GM10266 (cell line): ENCODE results near the gene CAV1.
A peak's percentile ranks its signal among the peaks of the same experiment; 100 is the strongest.

ENCODE experiments used
- DNase-seq: peaks from one replicate; pipeline ENCODE4 v3.0.0; 2012; ENCODE audit errors: extremely low spot score
- TF ChIP-seq, protein P1 (sequence below): IDR thresholded peaks from 2 replicates; pipeline ENCODE4 v1.5.1; 2012; ENCODE audit warnings: mild to moderate bottlenecking, low read depth; ENCODE audit not compliant: control insufficient read depth, insufficient read depth; ENCODE audit errors: missing control alignments

CAV1 gene

GRCh38 chr7:116595063-116595462 is 70.2 kb downstream of the CAV1 start:
- DNase-seq: no peak
- TF ChIP-seq, protein P1, sequence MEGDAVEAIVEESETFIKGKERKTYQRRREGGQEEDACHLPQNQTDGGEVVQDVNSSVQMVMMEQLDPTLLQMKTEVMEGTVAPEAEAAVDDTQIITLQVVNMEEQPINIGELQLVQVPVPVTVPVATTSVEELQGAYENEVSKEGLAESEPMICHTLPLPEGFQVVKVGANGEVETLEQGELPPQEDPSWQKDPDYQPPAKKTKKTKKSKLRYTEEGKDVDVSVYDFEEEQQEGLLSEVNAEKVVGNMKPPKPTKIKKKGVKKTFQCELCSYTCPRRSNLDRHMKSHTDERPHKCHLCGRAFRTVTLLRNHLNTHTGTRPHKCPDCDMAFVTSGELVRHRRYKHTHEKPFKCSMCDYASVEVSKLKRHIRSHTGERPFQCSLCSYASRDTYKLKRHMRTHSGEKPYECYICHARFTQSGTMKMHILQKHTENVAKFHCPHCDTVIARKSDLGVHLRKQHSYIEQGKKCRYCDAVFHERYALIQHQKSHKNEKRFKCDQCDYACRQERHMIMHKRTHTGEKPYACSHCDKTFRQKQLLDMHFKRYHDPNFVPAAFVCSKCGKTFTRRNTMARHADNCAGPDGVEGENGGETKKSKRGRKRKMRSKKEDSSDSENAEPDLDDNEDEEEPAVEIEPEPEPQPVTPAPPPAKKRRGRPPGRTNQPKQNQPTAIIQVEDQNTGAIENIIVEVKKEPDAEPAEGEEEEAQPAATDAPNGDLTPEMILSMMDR: no peak

DNA sequence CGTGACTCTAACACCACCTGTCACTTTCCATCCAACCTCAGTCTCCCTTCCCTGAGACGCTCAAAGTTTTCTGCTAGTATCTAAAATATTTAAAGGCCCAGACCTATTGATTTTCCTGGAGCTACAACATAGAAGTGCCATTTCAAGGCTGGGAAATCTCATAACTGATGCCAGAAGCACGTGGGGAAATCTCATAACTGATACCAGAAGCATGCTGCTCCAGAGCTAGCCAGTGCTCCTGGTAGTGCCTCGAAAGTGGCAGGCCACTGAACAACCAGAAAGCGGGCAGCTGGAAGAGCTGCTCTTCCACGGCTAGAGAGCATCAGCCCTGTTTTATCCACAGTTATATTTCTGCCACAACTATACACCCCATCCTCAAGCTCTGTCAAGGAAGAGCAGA is 72.5 kb downstream of the CAV1 start:
- no peak for DNase-seq
- TF ChIP-seq, protein P1: no peak

DNA sequence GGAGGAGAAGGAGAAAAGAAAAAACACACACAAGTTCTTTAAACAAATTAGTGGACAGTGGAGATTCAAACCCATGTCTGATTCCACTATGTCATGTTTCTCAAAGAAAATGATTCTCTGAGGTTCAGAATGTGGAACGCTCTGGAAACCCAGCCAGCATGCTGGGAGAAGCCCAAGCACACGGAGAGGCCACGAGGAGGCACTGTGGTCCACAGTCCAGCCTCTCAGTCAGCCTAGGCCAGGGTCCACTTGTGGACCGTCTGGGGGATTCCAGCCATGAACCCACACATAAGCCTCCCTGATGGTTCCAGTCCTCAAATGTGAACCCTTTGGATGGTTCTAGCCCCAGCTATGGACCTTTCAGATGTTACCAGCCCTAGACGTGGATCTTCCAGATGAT is 73.4 kb downstream of the CAV1 start:
- TF ChIP-seq, protein P1: peak; percentile 29

DNA sequence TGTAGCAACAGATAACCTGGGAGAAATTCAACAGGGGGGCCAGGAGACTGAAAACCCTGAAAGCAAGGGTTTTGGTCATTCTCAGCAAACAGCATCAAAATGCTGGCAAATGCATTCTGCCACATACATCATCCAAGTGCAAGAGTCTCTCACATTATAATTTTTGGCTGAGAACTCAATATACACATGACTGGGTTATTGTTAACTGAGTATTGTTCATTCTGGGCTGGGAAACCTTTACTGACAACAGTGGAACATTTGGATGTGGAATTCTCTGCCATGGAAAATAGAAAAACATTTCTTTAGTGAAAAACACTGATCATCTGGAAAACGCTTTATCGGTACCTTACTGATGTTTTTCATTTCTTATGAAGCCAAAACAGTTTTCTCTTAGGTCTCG is 74.0 kb downstream of the CAV1 start:
- TF ChIP-seq, protein P1: no peak
- no peak for DNase-seq

More for the DNA sequence above, 73.4 kb downstream of the CAV1 start:
- DNase-seq: no peak

DNA sequence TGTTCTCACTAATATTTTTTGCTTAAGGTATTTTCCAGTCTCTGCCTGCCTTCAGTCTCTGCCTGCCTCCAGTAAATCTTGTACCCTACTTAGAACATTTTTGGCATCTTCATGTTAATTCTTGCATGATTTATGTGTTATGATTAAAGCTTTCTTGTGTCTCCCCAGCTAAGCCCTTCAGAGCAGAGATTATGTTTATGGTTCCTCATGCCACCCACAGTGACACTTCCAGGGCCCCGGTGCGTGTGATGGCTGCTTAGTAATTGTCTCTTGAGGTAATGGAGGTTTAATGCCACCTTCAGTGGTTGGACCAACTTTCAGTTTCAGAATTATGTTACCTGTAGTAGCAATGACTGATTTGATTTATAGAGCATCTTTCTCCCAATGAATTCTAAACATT is 76.6 kb downstream of the CAV1 start:
- DNase-seq: no peak
- TF ChIP-seq, protein P1: no peak

DNA sequence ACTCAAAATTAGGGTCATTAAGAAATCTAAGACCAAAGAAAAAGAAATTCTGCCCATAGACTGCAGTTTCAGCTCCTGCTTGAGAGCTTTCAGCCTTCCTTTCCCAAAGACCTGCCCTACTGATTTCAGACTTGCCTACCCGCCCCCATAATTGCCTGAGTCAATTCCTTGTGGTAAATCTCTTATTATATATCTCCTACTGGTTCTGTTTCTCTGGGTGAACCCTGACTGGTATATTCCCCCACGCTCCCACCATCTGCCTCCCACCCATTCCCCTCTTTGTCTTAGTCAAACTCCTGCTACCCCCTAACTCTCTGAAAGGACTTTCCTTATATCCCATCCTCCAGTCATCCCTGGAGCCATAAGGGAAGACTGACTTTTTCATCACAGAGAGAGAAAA is 82.5 kb downstream of the CAV1 start:
- TF ChIP-seq, protein P1: no peak
- no peak for DNase-seq

GRCh38 chr7:116610210-116610609 is 85.4 kb downstream of the CAV1 start:
- no peak for DNase-seq
- TF ChIP-seq, protein P1: no peak
